ENCODE data around the gene FOXO3. TPM values are rescaled to one million over a fixed set of nuclear protein-coding genes. Genes with fewer than 3 reads are reported as not detected.

Gene FOXO3
- total RNA-seq, 4 donors from 2014 or later, result 110 to 176 (median 139) TPM

- intact Hi-C loops (cut with DNase I; ENCODE audit: low total_unique reads), result no loop called here
- DNase-seq (ENCODE audit: low spot score in 2 of 2), result no peak
- TF ChIP-seq CTCF (IDR thresholded peaks at IDR 0.05) (no peak), POLR2A (IDR thresholded peaks at IDR 0.05) (no peak)
- H3K4me3 ChIP-seq (ENCODE audit: low read depth, poor library complexity, severe bottlenecking), result no peak overlapping the region
- WGBS, 2 donors, result 90 to 94% methylated on average over 4 of the region's 4 CpGs
These were observed 106.0 kb downstream of the FOXO3 start for GRCh38 chr6:108666656-108667260.

GRCh38 chr6:108667993-108668392 lies 107.3 kb downstream of the FOXO3 start:
- H3K4me3 ChIP-seq (ENCODE audit: low read depth, poor library complexity, severe bottlenecking), result no peak overlapping the region
- DNase-seq (ENCODE audit: low spot score in 2 of 2), result no peak
- intact Hi-C loops (cut with DNase I; ENCODE audit: low total_unique reads), result no loop called here
- 66 to 67% methylated on average over 7 of the region's 7 CpGs for WGBS, 2 donors
- TF ChIP-seq POLR2A (IDR thresholded peaks at IDR 0.05) (no peak), CTCF (IDR thresholded peaks at IDR 0.05) (no peak)

- intact Hi-C loops (cut with DNase I; ENCODE audit: low total_unique reads), result no loop called here
- WGBS, 2 donors, result 95 to 100% methylated on average over 1 of the region's 1 CpG
- H3K4me3 ChIP-seq (ENCODE audit: low read depth, poor library complexity, severe bottlenecking), result no peak overlapping the region
- TF ChIP-seq POLR2A (IDR thresholded peaks at IDR 0.05) (no peak), CTCF (IDR thresholded peaks at IDR 0.05) (no peak)
- no peak for DNase-seq (ENCODE audit: low spot score in 2 of 2)
These were observed 109.0 kb downstream of the FOXO3 start for GRCh38 chr6:108669673-108670072.

GRCh38 chr6:108671175-108671574 lies 110.5 kb downstream of the FOXO3 start:
- no peak overlapping the region for H3K4me3 ChIP-seq (ENCODE audit: low read depth, poor library complexity, severe bottlenecking)
- WGBS, 2 donors, result 69 to 74% methylated on average over 2 of the region's 2 CpGs
- no peak for DNase-seq (ENCODE audit: low spot score in 2 of 2)
- TF ChIP-seq CTCF (IDR thresholded peaks at IDR 0.05) (no peak), POLR2A (IDR thresholded peaks at IDR 0.05) (no peak)
- intact Hi-C loops (cut with DNase I; ENCODE audit: low total_unique reads), result no loop called here

- WGBS, 2 donors, result 86 to 92% methylated on average over 4 of the region's 4 CpGs
- intact Hi-C loops (cut with DNase I; ENCODE audit: low total_unique reads), result no loop called here
- no peak for DNase-seq (ENCODE audit: low spot score in 2 of 2)
- TF ChIP-seq POLR2A (IDR thresholded peaks at IDR 0.05) (no peak), CTCF (IDR thresholded peaks at IDR 0.05) (no peak)
- no peak overlapping the region for H3K4me3 ChIP-seq (ENCODE audit: low read depth, poor library complexity, severe bottlenecking)
These were observed 111.1 kb downstream of the FOXO3 start for GRCh38 chr6:108671790-108672189.

- WGBS, 2 donors, result 89 to 90% methylated on average over 3 of the region's 3 CpGs
- no peak overlapping the region for H3K4me3 ChIP-seq (ENCODE audit: low read depth, poor library complexity, severe bottlenecking)
- intact Hi-C loops (cut with DNase I; ENCODE audit: low total_unique reads), result no loop called here
- DNase-seq (ENCODE audit: low spot score in 2 of 2), result no peak
- TF ChIP-seq CTCF (IDR thresholded peaks at IDR 0.05), result no peak
- no peak for TF ChIP-seq POLR2A (IDR thresholded peaks at IDR 0.05)
These were observed 111.9 kb downstream of the FOXO3 start for GRCh38 chr6:108672641-108673040.

Data from lower leg skin (tissue), 4 donors.